Astrocyte (in vitro differentiated cells and primary cell): ENCODE results near the gene CCDC68.

Experiments used
- CTCF ChIP-seq: IDR thresholded peaks from 2 replicates; pipeline ENCODE4 v1.5.1; 2011; ENCODE audit warnings: low read depth, mild to moderate bottlenecking, inconsistent platforms, low read length, moderate library complexity; ENCODE audit not compliant: insufficient read depth
- EZH2 ChIP-seq: IDR thresholded peaks from 2 replicates; pipeline ENCODE4 v1.6.1; 2012; ENCODE audit warnings: mild to moderate bottlenecking, low read length, inconsistent platforms; ENCODE audit not compliant: insufficient read depth

GRCh38 chr18:55007602-55008001 is 48.3 kb upstream of the CCDC68 start:
- TF ChIP-seq CTCF (no peak), EZH2 (no peak)
